ENCODE results near the gene CALN1. TPM values are rescaled to one million over a fixed set of nuclear protein-coding genes. Genes with fewer than 3 reads are reported as not detected.

The CALN1 gene
- polyA plus RNA-seq, 1 donor (not counting 4 experiments of a cell fraction or from before 2014, with no cell fraction given): not detected

- DNase-seq (ENCODE audit: low read depth, low spot score) (no peak), FAIRE-seq (no peak)
- Histone ChIP-seq H4K20me1 (ENCODE audit: control insufficient read depth, extremely low read depth, insufficient read depth, low read length) (no peaks in the 10 kb centered on the region), H3K36me3 (ENCODE audit: control insufficient read depth in 2 of 2, extremely low read depth in 1 of 2, insufficient read depth in 2 of 2, low read length in 2 of 2) (no peaks in the 10 kb centered on the region), H2AFZ (ENCODE audit: control insufficient read depth, low read length) (no peak overlapping the region), H3K79me2 (ENCODE audit: control insufficient read depth, insufficient read depth, low read length) (no peaks in the 10 kb centered on the region), H3K9me1 (ENCODE audit: control insufficient read depth, extremely low read depth, insufficient read depth, low read length) (no peaks in the 10 kb centered on the region), H3K9me3 (ENCODE audit: control insufficient read depth, low read depth, low read length) (peaks cover 2% of the 10 kb centered on the region), H3K27ac (ENCODE audit: control insufficient read depth, insufficient read depth, low read length) (no peak overlapping the region), H3K4me3 (ENCODE audit: control insufficient read depth in 2 of 3, extremely low read depth in 1 of 3, insufficient read depth in 2 of 3, low read depth in 1 of 3, low read length in 3 of 3) (no peak overlapping the region), H3K4me2 (ENCODE audit: control insufficient read depth, extremely low read depth, insufficient read depth, low read depth, low read length) (no peak overlapping the region), H3K4me1 (ENCODE audit: control insufficient read depth, extremely low read depth, insufficient read depth, low read length) (peaks cover 13% of the 10 kb centered on the region), H3K27me3 (ENCODE audit: control insufficient read depth, extremely low read depth, insufficient read depth, low read length) (no peaks in the 10 kb centered on the region), H3K9ac (ENCODE audit: control insufficient read depth, extremely low read depth, insufficient read depth, low read length) (no peak overlapping the region)
- dilution Hi-C loops (cut with MboI; ENCODE audit: extremely low pct_ligation_motif_present, low sequenced_read_pairs): no loop called here
- TF ChIP-seq EZH2 (IDR thresholded peaks at IDR 0.05; ENCODE audit: low read length) (no peak), CTCF (optimal IDR thresholded peaks at IDR 0.05 in 1 of 3, IDR thresholded peaks at IDR 0.05 in 1 of 3, conservative IDR thresholded peaks at IDR 0.05 in 1 of 3; ENCODE audit: extremely low read depth in 1 of 3, insufficient read depth in 2 of 3, low read length in 3 of 3) (no peak)
Measured at GRCh38 chr7:72404743-72405142, 7.4 kb downstream of the CALN1 start.

- no peaks in the 10 kb centered on the region for H3K27me3 ChIP-seq (ENCODE audit: control insufficient read depth, extremely low read depth, insufficient read depth, low read length)
Measured at GRCh38 chr7:72403458-72404076, 8.6 kb downstream of the CALN1 start.

More at GRCh38 chr7:72403458-72404076, 8.6 kb downstream of the CALN1 start:
- H3K9me3 ChIP-seq (ENCODE audit: control insufficient read depth, low read depth, low read length): peaks cover 2% of the 10 kb centered on the region
- FAIRE-seq (no peak), DNase-seq (ENCODE audit: low read depth, low spot score) (no peak)
- H3K4me3 ChIP-seq (ENCODE audit: control insufficient read depth in 2 of 3, extremely low read depth in 1 of 3, insufficient read depth in 2 of 3, low read depth in 1 of 3, low read length in 3 of 3): no peak overlapping the region
- H3K4me1 ChIP-seq (ENCODE audit: control insufficient read depth, extremely low read depth, insufficient read depth, low read length): peaks cover 13% of the 10 kb centered on the region
- no peak for TF ChIP-seq EZH2 (IDR thresholded peaks at IDR 0.05; ENCODE audit: low read length)
- no peak for TF ChIP-seq CTCF (optimal IDR thresholded peaks at IDR 0.05 in 1 of 3, IDR thresholded peaks at IDR 0.05 in 1 of 3, conservative IDR thresholded peaks at IDR 0.05 in 1 of 3; ENCODE audit: extremely low read depth in 1 of 3, insufficient read depth in 2 of 3, low read length in 3 of 3)
- no peaks in the 10 kb centered on the region for H3K9me1 ChIP-seq (ENCODE audit: control insufficient read depth, extremely low read depth, insufficient read depth, low read length)
- no peak overlapping the region for H3K27ac ChIP-seq (ENCODE audit: control insufficient read depth, insufficient read depth, low read length)
- H3K36me3 ChIP-seq (ENCODE audit: control insufficient read depth in 2 of 2, extremely low read depth in 1 of 2, insufficient read depth in 2 of 2, low read length in 2 of 2): no peaks in the 10 kb centered on the region
- no peak overlapping the region for H3K4me2 ChIP-seq (ENCODE audit: control insufficient read depth, extremely low read depth, insufficient read depth, low read depth, low read length)
- no peaks in the 10 kb centered on the region for H3K79me2 ChIP-seq (ENCODE audit: control insufficient read depth, insufficient read depth, low read length)
- no peak overlapping the region for H2AFZ ChIP-seq (ENCODE audit: control insufficient read depth, low read length)
- H3K9ac ChIP-seq (ENCODE audit: control insufficient read depth, extremely low read depth, insufficient read depth, low read length): no peak overlapping the region
- no peaks in the 10 kb centered on the region for H4K20me1 ChIP-seq (ENCODE audit: control insufficient read depth, extremely low read depth, insufficient read depth, low read length)
- dilution Hi-C loops (cut with MboI; ENCODE audit: extremely low pct_ligation_motif_present, low sequenced_read_pairs): no loop called here
